ENCODE measurements around the gene MTR. TPM values are rescaled to one million over a fixed set of nuclear protein-coding genes. Genes with fewer than 3 reads are reported as not detected.

MTR gene
- total RNA-seq, 1 experiment from 2014 or later = 24.6 TPM

GRCh38 chr1:236950365-236950764 lies 155.3 kb downstream of the MTR start:
- Histone ChIP-seq H3K9me3 (ENCODE audit: control insufficient read depth in 1 of 2, insufficient read depth in 1 of 2, low read depth in 1 of 2, low read length in 2 of 2) (no peaks in the 10 kb centered on the region), H3K4me2 (ENCODE audit: low read length) (no peak overlapping the region), H3K4me1 (ENCODE audit: control insufficient read depth in 1 of 2, insufficient read depth in 2 of 2, low read length in 2 of 2) (no peaks in the 10 kb centered on the region), H4K20me1 (ENCODE audit: insufficient read depth) (no peaks in the 10 kb centered on the region), H3K27me3 (ENCODE audit: insufficient read depth, low read length) (peaks cover 15% of the 10 kb centered on the region), H3K9ac (ENCODE audit: low read length) (no peak overlapping the region), H3K4me3 (replicated peaks in 1 of 2; ENCODE audit: low read depth in 1 of 2, low read length in 2 of 2) (no peak overlapping the region), H3K9me2 (ENCODE audit: insufficient read depth) (no peaks in the 10 kb centered on the region), H3K27ac (ENCODE audit: low read depth, low read length) (no peak overlapping the region), H3K36me3 (ENCODE audit: control insufficient read depth in 1 of 2, insufficient read depth in 2 of 2, low read length in 2 of 2) (no peaks in the 10 kb centered on the region), H2AFZ (ENCODE audit: low read depth, low read length, poor library complexity, severe bottlenecking) (no peak overlapping the region), H3K79me2 (ENCODE audit: insufficient read depth, low read length) (no peaks in the 10 kb centered on the region)
- ChIA-PET RAD21 (ENCODE audit: low non-redundant PET in 1 of 2, low total read pairs in 2 of 2, uncharacterized antibody in 2 of 2, unreplicated experiment in 2 of 2) (no interaction called here), POLR2A (interaction anchor here (0.7 kb wide), 1 partner anchor 163 kb away, joined by 3 read pairs; no protein-coding TSS in a partner anchor), CTCF (no interaction called here)
- ATAC-seq = no peak
- no TSS peak for BruUV-seq (replicated peaks)
- DNase-seq (ENCODE audit: low read depth, low spot score) = no peak
- TF ChIP-seq EZH2phosphoT487 (IDR thresholded peaks at IDR 0.05; ENCODE audit: borderline replicate concordance) (no peak), POLR2AphosphoS5 (IDR thresholded peaks at IDR 0.05; ENCODE audit: low read depth, low read length) (no peak), JUND (IDR thresholded peaks at IDR 0.05) (no peak), CEBPB (IDR thresholded peaks at IDR 0.05; ENCODE audit: low read depth) (no peak), ZBTB33 (IDR thresholded peaks at IDR 0.05; ENCODE audit: extremely low read depth, insufficient replicate concordance, low read length) (no peak), RAD21 (IDR thresholded peaks at IDR 0.05; ENCODE audit: low read depth) (no peak), SIN3A (IDR thresholded peaks at IDR 0.05; ENCODE audit: low read depth) (no peak), POLR2A (IDR thresholded peaks at IDR 0.05; ENCODE audit: borderline replicate concordance, extremely low read depth, insufficient read depth, insufficient read length) (no peak), ATF3 (IDR thresholded peaks at IDR 0.05) (no peak), TCF7L2 (IDR thresholded peaks at IDR 0.05; ENCODE audit: borderline replicate concordance, extremely low read depth, insufficient read depth, insufficient read length) (no peak), CBX3 (IDR thresholded peaks at IDR 0.05; ENCODE audit: low read depth) (no peak), MAX (IDR thresholded peaks at IDR 0.05) (no peak), FOSL1 (IDR thresholded peaks at IDR 0.05; ENCODE audit: low read depth) (no peak), ELF1 (IDR thresholded peaks at IDR 0.05; ENCODE audit: borderline replicate concordance, low read depth) (no peak), ZNF274 (IDR thresholded peaks at IDR 0.05; ENCODE audit: low read depth, low read length) (no peak), EZH2 (IDR thresholded peaks at IDR 0.05) (no peak), ZFX (IDR thresholded peaks at IDR 0.05) (no peak), YY1 (IDR thresholded peaks at IDR 0.05; ENCODE audit: extremely low read depth, insufficient replicate concordance, low read depth, low read length) (no peak), SP1 (IDR thresholded peaks at IDR 0.05; ENCODE audit: low read depth) (no peak), CTCF (IDR thresholded peaks at IDR 0.05 in 2 of 3, conservative IDR thresholded peaks at IDR 0.05 in 1 of 3; ENCODE audit: borderline replicate concordance in 1 of 3, insufficient read depth in 1 of 3, low read depth in 2 of 3, low read length in 2 of 3) (no peak)
- intact Hi-C loops (cut with micrococcal nuclease) = no loop called here

All from HCT116 (cell line).